Measurements from ENCODE around the gene NHS. TPM values are rescaled to one million over a fixed set of nuclear protein-coding genes. Genes with fewer than 3 reads are reported as not detected.

Gene NHS
- total RNA-seq, result 5.7 and 5.9 TPM in 2 replicates

DNA sequence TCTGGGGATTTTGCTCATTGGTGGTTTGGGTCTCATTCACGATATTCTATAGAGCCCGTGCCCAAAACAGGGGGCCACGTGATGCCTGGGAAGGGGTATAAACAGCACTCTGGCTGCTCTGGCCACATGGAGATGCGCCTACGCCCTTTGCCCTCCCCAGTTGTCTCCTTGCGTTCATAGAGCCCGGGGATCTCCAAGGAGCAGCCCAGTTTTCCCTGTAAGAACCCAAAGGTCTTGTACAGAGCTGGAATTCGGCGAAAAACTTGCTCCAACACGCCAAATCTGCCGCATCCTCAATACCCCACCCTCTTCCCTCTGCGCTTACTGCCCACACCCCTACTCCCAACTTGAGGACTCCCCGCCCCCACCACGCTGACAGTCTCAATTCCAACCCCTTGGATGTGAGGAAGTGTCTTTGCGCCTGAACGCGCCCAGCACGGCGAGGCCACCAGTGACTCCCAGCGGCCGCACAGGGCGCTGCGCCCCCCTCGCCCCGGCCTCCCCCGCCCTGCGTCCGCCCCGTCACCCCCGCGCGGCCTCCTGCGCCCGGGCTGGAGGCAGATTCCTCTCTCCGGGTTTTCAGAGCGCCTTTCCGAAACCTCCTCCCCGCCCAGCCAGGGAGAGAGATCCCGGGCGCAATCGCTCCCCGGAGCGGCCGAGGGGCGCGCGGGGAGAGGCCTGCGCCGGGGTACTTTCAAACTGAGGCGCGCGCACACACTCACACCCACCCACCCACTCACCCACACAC is at the start of gene NHS:
NHS (plus strand) TSS at position 582 of the 748 bp plus-strand sequence. CDS start 558 bp downstream, outside the sequence.

DNA sequence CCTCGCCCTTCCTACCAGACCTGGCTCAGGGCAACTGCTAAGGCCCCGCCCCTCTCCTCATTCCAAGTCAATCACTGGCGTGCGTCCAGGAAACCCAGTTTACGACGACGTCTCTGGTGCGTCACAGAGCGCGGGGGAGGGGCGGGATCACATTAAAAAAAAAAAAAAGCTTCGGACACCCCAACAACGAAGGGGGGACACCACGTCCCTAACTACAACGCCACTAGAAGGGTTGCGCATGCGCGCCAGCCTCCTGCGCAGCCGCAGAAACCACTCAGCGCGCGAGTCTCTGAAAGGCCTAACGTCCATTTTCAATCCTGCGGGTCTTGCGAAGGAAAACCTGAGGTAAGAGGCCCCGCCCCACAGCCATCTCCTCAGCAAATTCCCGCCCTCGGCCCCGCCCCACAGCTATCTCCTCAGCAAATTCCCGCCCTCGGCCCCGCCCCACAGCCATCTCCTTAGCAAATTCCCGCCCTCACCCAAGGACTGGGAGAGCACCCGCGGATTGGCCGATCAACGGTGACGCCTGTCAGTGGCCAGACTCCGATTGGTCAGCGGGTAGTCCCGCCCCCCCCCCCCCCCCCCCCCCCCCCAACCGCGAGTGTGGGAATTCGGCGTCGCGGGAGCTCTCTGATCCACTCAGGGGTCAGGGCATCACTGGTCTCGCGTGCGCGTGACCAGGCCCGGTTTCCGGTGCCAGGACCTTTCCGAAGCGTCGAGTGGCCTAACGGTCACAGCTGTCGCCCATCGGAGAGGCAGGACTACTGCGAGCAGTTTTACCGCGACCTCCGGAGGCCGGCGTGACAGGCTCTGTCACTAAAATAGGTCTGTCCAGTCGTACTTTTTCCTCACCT is 362.1 kb downstream of the NHS start, which contains the start of gene SCML1:
SCML1 (plus strand) TSS at position 638 of the 854 bp plus-strand sequence. CDS start 6,694 bp downstream, outside the sequence.

